MCF 10A (cell line): ENCODE data around the gene PPP1R14C. TPM values are rescaled to one million over a fixed set of nuclear protein-coding genes. Genes with fewer than 3 reads are reported as not detected.

Experiments
- BruUV-seq: library from RNA; stranded (reverse); fragments of 400-500 nt; replicated peaks from 2 replicates; lab custom pipeline; 2021; lab: Mats Ljungman, UMichigan
- CTCF ChIA-PET: fragments of 300-600 bp; sonication (Branson Sonifier 250); formaldehyde crosslinking; extraction: SDS; loops from one replicate; lab custom pipeline; 2021; ENCODE audit warnings: antibody characterized with exemption, inconsistent platforms; lab: Yijun Ruan, JAX
- POLR2A ChIA-PET: fragments of 300-600, 350-650 bp; sonication (Branson Sonifier 250); formaldehyde crosslinking; extraction: SDS; loops from one replicate; lab custom pipeline; 2020; ENCODE audit warnings: antibody characterized with exemption, inconsistent platforms; lab: Yijun Ruan, JAX
- DNase-seq: peaks from one replicate; pipeline ENCODE4 v3.0.0-alpha.2; 2018; ENCODE audit not compliant: unreplicated experiment
- H3K27ac Mint-ChIP-seq: one replicate; pipeline ENCODE4 v1.8.0; 2022; ENCODE audit warnings: mild to moderate bottlenecking, low read depth, mixed read lengths; ENCODE audit not compliant: unreplicated experiment
- H3K27me3 Mint-ChIP-seq: one replicate; pipeline ENCODE4 v1.8.0; 2022; ENCODE audit warnings: mixed read lengths; ENCODE audit not compliant: insufficient read depth, unreplicated experiment
- H3K36me3 Mint-ChIP-seq: one replicate; pipeline ENCODE4 v1.8.0; 2022; ENCODE audit warnings: mild to moderate bottlenecking, moderate library complexity, mixed read lengths; ENCODE audit not compliant: insufficient read depth, unreplicated experiment
- H3K4me1 Mint-ChIP-seq: one replicate; pipeline ENCODE4 v1.8.0; 2022; ENCODE audit warnings: mixed read lengths; ENCODE audit not compliant: insufficient read depth, unreplicated experiment
- H3K4me3 Mint-ChIP-seq: one replicate; pipeline ENCODE4 v1.8.0; 2022; ENCODE audit warnings: mild to moderate bottlenecking, moderate library complexity, mixed read lengths; ENCODE audit not compliant: unreplicated experiment
- H3K9me3 Mint-ChIP-seq: one replicate; pipeline ENCODE4 v1.8.0; 2022; ENCODE audit warnings: mixed read lengths; ENCODE audit not compliant: unreplicated experiment
- intact Hi-C: fragments of 100-400 bp; cut with micrococcal nuclease; formaldehyde crosslinking; loops from 2 replicates; pipeline ENCODE4 v1.14.1; 2022
- total RNA-seq: library from RNA; stranded (reverse); gene quantifications from 2 replicates; pipeline ENCODE4 v1.2.3, GENCODE V29; 2022
- TF ChIP-seq, protein P1 (sequence below): fragments of 200-600 bp; IDR thresholded peaks from one replicate; pipeline ENCODE4 v1.8.0; 2022; ENCODE audit warnings: antibody characterized with exemption, mild to moderate bottlenecking; ENCODE audit not compliant: unreplicated experiment

PPP1R14C gene
- total RNA-seq, 1 experiment from 2014 or later, result 32.0 TPM

DNA sequence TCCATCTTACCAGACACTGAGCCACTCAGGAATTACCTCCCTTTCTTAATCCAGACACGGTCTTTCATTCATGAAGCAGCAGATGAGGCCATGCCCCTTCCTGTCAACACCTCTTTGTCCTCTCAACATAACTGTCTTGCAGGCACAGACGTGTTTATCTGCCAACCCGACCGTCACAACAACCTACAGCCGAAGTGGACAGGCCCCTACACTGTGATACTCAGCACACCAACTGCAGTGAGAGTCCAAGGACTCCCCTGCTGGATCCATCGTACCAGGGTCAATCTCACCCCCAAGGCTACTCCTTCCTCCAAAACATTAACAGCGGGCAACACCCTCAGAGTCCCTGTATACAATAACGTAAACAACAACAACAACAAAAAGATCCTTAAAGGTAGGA lies 43.3 kb upstream of the PPP1R14C start:
- intact Hi-C loops, result no loop called here
- Mint-ChIP-seq H3K27ac (no peak overlapping the region), H3K4me3 (no peak overlapping the region), H3K4me1 (no peaks in the 10 kb centered on the region), H3K9me3 (no peaks in the 10 kb centered on the region), H3K36me3 (no peaks in the 10 kb centered on the region), H3K27me3 (peaks cover 15% of the 10 kb centered on the region)
- CTCF ChIA-PET, result no interaction called here
- BruUV-seq, result no TSS peak
- POLR2A ChIA-PET, result no interaction called here
- DNase-seq, result no peak
- TF ChIP-seq, protein P1, sequence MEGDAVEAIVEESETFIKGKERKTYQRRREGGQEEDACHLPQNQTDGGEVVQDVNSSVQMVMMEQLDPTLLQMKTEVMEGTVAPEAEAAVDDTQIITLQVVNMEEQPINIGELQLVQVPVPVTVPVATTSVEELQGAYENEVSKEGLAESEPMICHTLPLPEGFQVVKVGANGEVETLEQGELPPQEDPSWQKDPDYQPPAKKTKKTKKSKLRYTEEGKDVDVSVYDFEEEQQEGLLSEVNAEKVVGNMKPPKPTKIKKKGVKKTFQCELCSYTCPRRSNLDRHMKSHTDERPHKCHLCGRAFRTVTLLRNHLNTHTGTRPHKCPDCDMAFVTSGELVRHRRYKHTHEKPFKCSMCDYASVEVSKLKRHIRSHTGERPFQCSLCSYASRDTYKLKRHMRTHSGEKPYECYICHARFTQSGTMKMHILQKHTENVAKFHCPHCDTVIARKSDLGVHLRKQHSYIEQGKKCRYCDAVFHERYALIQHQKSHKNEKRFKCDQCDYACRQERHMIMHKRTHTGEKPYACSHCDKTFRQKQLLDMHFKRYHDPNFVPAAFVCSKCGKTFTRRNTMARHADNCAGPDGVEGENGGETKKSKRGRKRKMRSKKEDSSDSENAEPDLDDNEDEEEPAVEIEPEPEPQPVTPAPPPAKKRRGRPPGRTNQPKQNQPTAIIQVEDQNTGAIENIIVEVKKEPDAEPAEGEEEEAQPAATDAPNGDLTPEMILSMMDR, result no peak

DNA sequence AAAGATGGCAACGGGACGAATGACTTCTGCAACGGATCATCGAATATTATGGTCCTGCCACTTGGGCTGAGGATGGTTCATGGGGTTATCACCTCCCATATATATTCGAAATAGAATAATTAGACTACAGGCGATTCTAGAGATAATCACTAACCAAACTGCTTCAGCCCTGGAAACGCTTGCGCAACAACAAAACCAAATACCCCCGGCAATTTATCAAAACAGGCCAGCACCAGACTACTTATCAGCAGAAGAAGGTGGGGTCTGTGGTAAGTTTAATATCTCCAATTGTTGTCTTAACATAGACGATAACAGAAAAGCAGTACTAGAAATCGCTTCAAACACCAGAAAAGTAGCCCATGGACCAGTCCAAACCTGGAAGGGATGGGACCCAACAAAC lies 42.9 kb upstream of the PPP1R14C start:
- Mint-ChIP-seq H3K4me1 (no peaks in the 10 kb centered on the region), H3K27me3 (peaks cover 11% of the 10 kb centered on the region), H3K4me3 (no peak overlapping the region), H3K36me3 (no peaks in the 10 kb centered on the region), H3K9me3 (no peaks in the 10 kb centered on the region), H3K27ac (no peak overlapping the region)
- CTCF ChIA-PET, result no interaction called here
- TF ChIP-seq, protein P1, result no peak
- intact Hi-C loops, result no loop called here
- POLR2A ChIA-PET, result no interaction called here
- BruUV-seq, result no TSS peak
- DNase-seq, result no peak

DNA sequence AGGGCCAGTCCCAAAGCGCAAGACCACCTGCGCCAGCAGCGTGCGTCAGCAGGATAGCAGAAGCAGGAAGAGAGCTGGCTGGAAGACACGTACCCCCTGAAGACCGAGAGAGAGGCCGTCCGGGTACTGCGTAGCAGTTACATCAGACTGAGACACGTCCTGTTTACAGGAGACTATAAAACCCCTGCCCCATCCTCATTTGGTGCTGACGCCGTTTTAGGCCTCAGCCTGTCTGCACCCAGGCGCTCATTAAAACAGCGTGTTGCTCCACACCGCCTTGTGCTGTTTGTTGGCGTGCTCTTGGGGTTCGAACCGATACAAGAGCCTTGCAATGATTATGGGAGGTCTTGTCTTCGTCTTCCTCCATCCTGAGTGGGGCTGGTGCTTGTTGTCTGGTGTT lies 42.1 kb upstream of the PPP1R14C start:
- H3K9me3 Mint-ChIP-seq, result no peaks in the 10 kb centered on the region
- TF ChIP-seq, protein P1, result no peak
- ChIA-PET CTCF (no interaction called here), POLR2A (no interaction called here)
- BruUV-seq, result no TSS peak
- DNase-seq, result no peak
- H3K27me3 Mint-ChIP-seq, result peaks cover 4% of the 10 kb centered on the region
- no peaks in the 10 kb centered on the region for H3K36me3 Mint-ChIP-seq
- intact Hi-C loops, result no loop called here
- H3K27ac Mint-ChIP-seq, result no peak overlapping the region
- no peaks in the 10 kb centered on the region for H3K4me1 Mint-ChIP-seq
- H3K4me3 Mint-ChIP-seq, result no peak overlapping the region

DNA sequence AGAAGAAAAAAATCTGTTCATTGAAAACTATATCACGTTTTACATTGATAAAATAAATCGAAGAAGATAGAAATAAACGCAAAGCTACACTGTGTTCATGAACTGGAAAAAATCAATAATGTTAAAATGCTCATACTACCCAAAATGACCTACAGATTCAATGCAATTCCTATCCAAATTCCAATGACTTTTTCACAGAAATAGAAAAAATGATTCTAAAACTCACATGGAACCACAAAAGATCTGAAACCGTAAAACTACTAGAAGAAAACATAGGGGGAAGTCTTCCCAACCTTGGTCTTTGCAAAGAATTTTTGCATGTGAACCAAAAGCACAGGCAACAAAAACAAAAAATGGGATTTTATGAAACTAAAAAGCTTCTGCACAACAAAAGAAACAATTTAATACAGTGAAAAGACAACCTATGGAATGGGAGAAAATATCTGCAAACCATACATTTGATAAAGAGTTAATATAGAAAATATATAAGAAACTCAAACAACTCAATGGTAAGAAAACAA lies 40.0 kb upstream of the PPP1R14C start:
- no peaks in the 10 kb centered on the region for H3K36me3 Mint-ChIP-seq
- H3K4me1 Mint-ChIP-seq, result no peaks in the 10 kb centered on the region
- intact Hi-C loops, result no loop called here
- ChIA-PET POLR2A (interaction anchor here (1.0 kb wide), 1 partner anchor 287 kb away, joined by 3 read pairs; no protein-coding TSS in a partner anchor), CTCF (no interaction called here)
- H3K9me3 Mint-ChIP-seq, result no peaks in the 10 kb centered on the region
- BruUV-seq, result no TSS peak
- no peak overlapping the region for H3K27ac Mint-ChIP-seq
- no peaks in the 10 kb centered on the region for H3K27me3 Mint-ChIP-seq
- TF ChIP-seq, protein P1, result no peak
- no peak for DNase-seq
- H3K4me3 Mint-ChIP-seq, result no peak overlapping the region
